ENCODE measurements around the gene POM121.
"Not testable (repeated sequence)": the region's sequence is repeated elsewhere in the genome, so short reads cannot be mapped to it uniquely, and the experiment has no call there.

The POM121 gene

GRCh38 chr7:72949686-72950085, 24.8 kb downstream of the POM121 start:
- not testable (repeated sequence) for DNase-seq (ENCODE audit: low spot score)

- not testable (repeated sequence) for DNase-seq (ENCODE audit: low spot score)
Observed at GRCh38 chr7:72950432-72950831, 25.5 kb downstream of the POM121 start.

GRCh38 chr7:72953901-72954562, 29.1 kb downstream of the POM121 start:
- DNase-seq (ENCODE audit: low spot score), result not testable (repeated sequence)

GRCh38 chr7:72954563-72955198, 29.8 kb downstream of the POM121 start:
- DNase-seq (ENCODE audit: low spot score), result not testable (repeated sequence)

- DNase-seq (ENCODE audit: low spot score), result not testable (repeated sequence)
Observed at GRCh38 chr7:72960029-72960428, 35.1 kb downstream of the POM121 start.

- DNase-seq (ENCODE audit: low spot score), result not testable (repeated sequence)
Observed at GRCh38 chr7:72960626-72961345, 35.9 kb downstream of the POM121 start.

GRCh38 chr7:72961346-72961650, 36.4 kb downstream of the POM121 start:
- DNase-seq (ENCODE audit: low spot score), result not testable (repeated sequence)

- DNase-seq (ENCODE audit: low spot score), result not testable (repeated sequence)
Observed at GRCh38 chr7:72963056-72963455, 38.2 kb downstream of the POM121 start.

GRCh38 chr7:72965186-72965975, 40.5 kb downstream of the POM121 start:
- DNase-seq (ENCODE audit: low spot score), result not testable (repeated sequence)

- not testable (repeated sequence) for DNase-seq (ENCODE audit: low spot score)
Observed at GRCh38 chr7:72966892-72967291, 42.0 kb downstream of the POM121 start.

- DNase-seq (ENCODE audit: low spot score), result not testable (repeated sequence)
Observed at GRCh38 chr7:72968980-72969516, 44.2 kb downstream of the POM121 start, which contains the start of gene TRIM74. Gene TRIM74 (minus strand): TSS chr7:72969466. CDS start chr7:72966157, 3,309 bp downstream.

- not testable (repeated sequence) for DNase-seq (ENCODE audit: low spot score)
Observed at GRCh38 chr7:72969688-72970087, 44.8 kb downstream of the POM121 start.

GRCh38 chr7:72971505-72971904, 46.6 kb downstream of the POM121 start:
- DNase-seq (ENCODE audit: low spot score), result not testable (repeated sequence)

- DNase-seq (ENCODE audit: low spot score), result not testable (repeated sequence)
Observed at GRCh38 chr7:72974781-72975180, 49.9 kb downstream of the POM121 start.

GRCh38 chr7:72975656-72976286, 50.9 kb downstream of the POM121 start:
- not testable (repeated sequence) for DNase-seq (ENCODE audit: low spot score)

- DNase-seq (ENCODE audit: low spot score), result not testable (repeated sequence)
Observed at GRCh38 chr7:72976434-72976833, 51.5 kb downstream of the POM121 start.

- not testable (repeated sequence) for DNase-seq (ENCODE audit: low spot score)
Observed at GRCh38 chr7:72980382-72980781, 55.5 kb downstream of the POM121 start.

- DNase-seq (ENCODE audit: low spot score), result not testable (repeated sequence)
Observed at GRCh38 chr7:72982084-72982483, 57.2 kb downstream of the POM121 start.

GRCh38 chr7:72990146-72990913, 65.4 kb downstream of the POM121 start:
- DNase-seq (ENCODE audit: low spot score), result not testable (repeated sequence)

- DNase-seq (ENCODE audit: low spot score), result not testable (repeated sequence)
Observed at GRCh38 chr7:72995484-72995883, 70.6 kb downstream of the POM121 start.

Data from NAMALWA (cell line).